Measurements from ENCODE around the gene ARMC3. TPM values are rescaled to one million over a fixed set of nuclear protein-coding genes. Genes with fewer than 3 reads are reported as not detected.

Gene ARMC3
- total and polyA plus RNA-seq, 9 of the 15 experiments (the other 6 are each of a cell fraction or from before 2014, with no cell fraction given): 0.33 to 1.1 (median 0.62) TPM

- POLR2A ChIA-PET: interaction anchor here (0.5 to 0.9 kb wide), 2 partner anchors 9 to 20 kb away, joined by 3 read pairs; no protein-coding TSS in a partner anchor
- no peak for FAIRE-seq
- Histone ChIP-seq H3K9me3 (replicated peaks; ENCODE audit: control insufficient read depth, insufficient read depth, low read depth, low read length) (no peaks in the 10 kb centered on the region), H3K4me2 (ENCODE audit: insufficient read depth, low read length) (no peak overlapping the region), H3K9ac (ENCODE audit: insufficient read depth in 1 of 2, low read depth in 2 of 2, low read length in 2 of 2) (no peak overlapping the region), H2AFZ (ENCODE audit: low read depth, low read length) (no peak overlapping the region), H3K27ac (ENCODE audit: extremely low read depth, low read depth, low read length) (no peak overlapping the region), H3K36me3 (ENCODE audit: control insufficient read depth, insufficient read depth, low read length) (no peaks in the 10 kb centered on the region), H3K27me3 (ENCODE audit: control insufficient read depth in 2 of 2, insufficient read depth in 2 of 2, low read length in 2 of 2) (no peaks in the 10 kb centered on the region), H4K20me1 (replicated peaks; ENCODE audit: control insufficient read depth, insufficient read depth, low read length) (no peaks in the 10 kb centered on the region), H3K79me2 (ENCODE audit: control insufficient read depth, insufficient read depth, low read length) (no peaks in the 10 kb centered on the region), H3K4me3 (no peak overlapping the region), H3K4me1 (replicated peaks in 1 of 2; ENCODE audit: control insufficient read depth in 2 of 2, insufficient read depth in 2 of 2, low read length in 2 of 2) (no peaks in the 10 kb centered on the region), H3K9me1 (ENCODE audit: control insufficient read depth, insufficient read depth, low read length) (no peaks in the 10 kb centered on the region)
- WGBS (ENCODE audit: insufficient coverage, low coverage, missing lambda C conversion rate): 33% methylated on average over 3 of the region's 3 CpGs
- CTCF ChIA-PET (ENCODE audit: low intra/inter-chr PET ratio): no interaction called here
- in situ Hi-C loops (cut with MboI): no loop called here
- no peak for ATAC-seq
- TF ChIP-seq NFIX (CRISPR knock-in tag; IDR thresholded peaks at IDR 0.05; ENCODE audit: low read depth) (no peak), MAZ (CRISPR knock-in tag; conservative IDR thresholded peaks at IDR 0.05 in 1 of 2, IDR thresholded peaks at IDR 0.05 in 1 of 2) (no peak), FOXM1 (IDR thresholded peaks at IDR 0.05; ENCODE audit: low read depth) (no peak), FOXM1 (CRISPR knock-in tag; IDR thresholded peaks at IDR 0.05; ENCODE audit: low read depth) (no peak), CC2D1A (IDR thresholded peaks at IDR 0.05) (no peak), PYGO2 (tag; IDR thresholded peaks at IDR 0.05) (no peak), JUND (IDR thresholded peaks at IDR 0.05; ENCODE audit: borderline replicate concordance, low read depth, low read length) (no peak), JUND (tag; IDR thresholded peaks at IDR 0.05; ENCODE audit: borderline replicate concordance, low read depth, low read length) (no peak), ZNF23 (CRISPR knock-in tag; IDR thresholded peaks at IDR 0.05) (no peak), ZNF644 (tag; IDR thresholded peaks at IDR 0.05; ENCODE audit: low read depth) (no peak), ARID4B (CRISPR knock-in tag; IDR thresholded peaks at IDR 0.05) (no peak), XRCC4 (IDR thresholded peaks at IDR 0.05; ENCODE audit: extremely low read depth, insufficient read depth, insufficient read length) (no peak), CBFA2T2 (conservative IDR thresholded peaks at IDR 0.05) (no peak), ZNF134 (CRISPR knock-in tag; conservative IDR thresholded peaks at IDR 0.05) (no peak), MTA3 (IDR thresholded peaks at IDR 0.05; ENCODE audit: borderline replicate concordance) (no peak), ETV5 (CRISPR knock-in tag; IDR thresholded peaks at IDR 0.05; ENCODE audit: low read depth) (no peak), NFRKB (IDR thresholded peaks at IDR 0.05; ENCODE audit: low read depth) (no peak), MAFF (IDR thresholded peaks at IDR 0.05; ENCODE audit: low read length) (no peak), CHCHD3 (CRISPR knock-in tag; IDR thresholded peaks at IDR 0.05) (no peak)
- intact Hi-C loops (cut with micrococcal nuclease): no loop called here
- no TSS peak for BruUV-seq (replicated peaks)
- DNase-seq (ENCODE audit: extremely low read depth in 1 of 4, low spot score in 3 of 4): no peak
Observed at GRCh38 chr10:22934726-22935125, 6.9 kb downstream of the ARMC3 start.

All from K562 (cell line).